ENCODE results near the gene WRAP53. TPM values are rescaled to one million over a fixed set of nuclear protein-coding genes. Genes with fewer than 3 reads are reported as not detected.

WRAP53 gene
- polyA plus RNA-seq, 1 donor (not counting 4 experiments of a cell fraction or from before 2014, with no cell fraction given) = 8.2 TPM

DNA sequence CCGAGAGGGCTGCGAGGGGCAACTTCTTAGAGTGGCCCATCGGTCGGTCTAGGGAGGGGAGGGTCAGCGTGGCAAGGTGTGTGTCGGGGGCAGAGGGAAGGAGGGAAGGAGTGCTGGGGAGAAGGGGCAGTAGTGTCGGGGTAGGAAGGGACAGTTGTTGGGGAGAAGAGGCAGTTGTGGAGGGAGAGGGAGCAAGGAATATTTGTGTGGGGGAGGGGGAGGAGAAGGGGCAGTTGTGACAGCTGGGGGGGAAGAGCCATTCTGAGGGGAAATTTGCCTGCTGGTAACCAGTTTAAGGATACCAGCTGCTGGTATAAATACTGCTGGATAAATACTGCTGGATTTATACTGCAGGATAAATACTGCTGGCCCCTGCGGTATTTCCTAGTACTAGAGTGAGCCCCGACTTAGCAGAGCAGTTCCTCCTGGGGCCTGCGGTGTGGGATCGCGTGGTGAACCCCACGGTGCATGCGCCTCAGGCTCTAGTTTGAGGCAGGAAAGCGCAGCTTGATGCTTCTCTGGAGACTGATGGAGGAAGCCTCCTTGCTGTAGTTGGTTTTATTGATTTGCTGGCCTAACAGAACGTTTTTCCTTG, 29.6 kb downstream of the WRAP53 start:
- Histone ChIP-seq H2AFZ (ENCODE audit: control insufficient read depth, low read length) (peak overlapping the region; percentile 83), H3K36me3 (ENCODE audit: control insufficient read depth in 2 of 2, extremely low read depth in 1 of 2, insufficient read depth in 2 of 2, low read length in 2 of 2) (no peaks in the 10 kb centered on the region), H4K20me1 (ENCODE audit: control insufficient read depth, extremely low read depth, insufficient read depth, low read length) (no peaks in the 10 kb centered on the region), H3K27me3 (ENCODE audit: control insufficient read depth, extremely low read depth, insufficient read depth, low read length) (peaks cover 21% of the 10 kb centered on the region), H3K4me3 (ENCODE audit: control insufficient read depth in 2 of 3, extremely low read depth in 1 of 3, insufficient read depth in 2 of 3, low read depth in 1 of 3, low read length in 3 of 3) (peak overlapping the region; percentile 60 to 91 (median 79)), H3K9me3 (ENCODE audit: control insufficient read depth, low read depth, low read length) (no peaks in the 10 kb centered on the region), H3K4me2 (ENCODE audit: control insufficient read depth, extremely low read depth, insufficient read depth, low read depth, low read length) (peak overlapping the region; percentile 93), H3K4me1 (ENCODE audit: control insufficient read depth, extremely low read depth, insufficient read depth, low read length) (peaks cover 4% of the 10 kb centered on the region), H3K9me1 (ENCODE audit: control insufficient read depth, extremely low read depth, insufficient read depth, low read length) (no peaks in the 10 kb centered on the region), H3K27ac (ENCODE audit: control insufficient read depth, insufficient read depth, low read length) (no peak overlapping the region), H3K9ac (ENCODE audit: control insufficient read depth, extremely low read depth, insufficient read depth, low read length) (peak overlapping the region; percentile 73), H3K79me2 (ENCODE audit: control insufficient read depth, insufficient read depth, low read length) (no peaks in the 10 kb centered on the region)
- DNase-seq (ENCODE audit: low read depth, low spot score) = no peak
- no peak for FAIRE-seq
- dilution Hi-C loops (cut with MboI; ENCODE audit: extremely low pct_ligation_motif_present, low sequenced_read_pairs) = no loop called here
- no peak for TF ChIP-seq EZH2 (IDR thresholded peaks at IDR 0.05; ENCODE audit: low read length)
- TF ChIP-seq, protein P1, sequence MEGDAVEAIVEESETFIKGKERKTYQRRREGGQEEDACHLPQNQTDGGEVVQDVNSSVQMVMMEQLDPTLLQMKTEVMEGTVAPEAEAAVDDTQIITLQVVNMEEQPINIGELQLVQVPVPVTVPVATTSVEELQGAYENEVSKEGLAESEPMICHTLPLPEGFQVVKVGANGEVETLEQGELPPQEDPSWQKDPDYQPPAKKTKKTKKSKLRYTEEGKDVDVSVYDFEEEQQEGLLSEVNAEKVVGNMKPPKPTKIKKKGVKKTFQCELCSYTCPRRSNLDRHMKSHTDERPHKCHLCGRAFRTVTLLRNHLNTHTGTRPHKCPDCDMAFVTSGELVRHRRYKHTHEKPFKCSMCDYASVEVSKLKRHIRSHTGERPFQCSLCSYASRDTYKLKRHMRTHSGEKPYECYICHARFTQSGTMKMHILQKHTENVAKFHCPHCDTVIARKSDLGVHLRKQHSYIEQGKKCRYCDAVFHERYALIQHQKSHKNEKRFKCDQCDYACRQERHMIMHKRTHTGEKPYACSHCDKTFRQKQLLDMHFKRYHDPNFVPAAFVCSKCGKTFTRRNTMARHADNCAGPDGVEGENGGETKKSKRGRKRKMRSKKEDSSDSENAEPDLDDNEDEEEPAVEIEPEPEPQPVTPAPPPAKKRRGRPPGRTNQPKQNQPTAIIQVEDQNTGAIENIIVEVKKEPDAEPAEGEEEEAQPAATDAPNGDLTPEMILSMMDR (optimal IDR thresholded peaks at IDR 0.05 in 1 of 3, IDR thresholded peaks at IDR 0.05 in 1 of 3, conservative IDR thresholded peaks at IDR 0.05 in 1 of 3; ENCODE audit: extremely low read depth in 1 of 3, insufficient read depth in 2 of 3, low read length in 3 of 3) = no peak

DNA sequence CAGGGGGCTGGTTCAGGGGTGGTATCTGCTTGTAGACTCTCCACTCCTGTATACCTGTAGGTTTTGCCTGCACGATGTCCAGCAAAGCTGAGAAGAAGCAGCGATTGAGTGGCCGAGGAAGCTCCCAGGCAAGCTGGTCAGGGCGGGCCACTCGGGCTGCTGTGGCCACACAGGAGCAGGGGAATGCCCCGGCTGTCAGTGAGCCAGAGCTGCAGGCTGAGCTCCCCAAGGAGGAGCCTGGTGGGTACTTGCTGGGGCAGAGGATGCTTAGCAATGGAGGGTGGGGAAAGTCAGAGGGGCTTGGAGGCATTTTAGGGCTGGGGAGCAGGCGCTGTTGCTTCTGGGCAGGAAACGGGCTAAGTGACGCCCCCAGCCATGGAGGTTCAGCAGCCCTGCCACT, 31.4 kb downstream of the WRAP53 start:
- no peak overlapping the region for H2AFZ ChIP-seq (ENCODE audit: control insufficient read depth, low read length)
- no peak for TF ChIP-seq EZH2 (IDR thresholded peaks at IDR 0.05; ENCODE audit: low read length)
- TF ChIP-seq, protein P1 (optimal IDR thresholded peaks at IDR 0.05 in 1 of 3, IDR thresholded peaks at IDR 0.05 in 1 of 3, conservative IDR thresholded peaks at IDR 0.05 in 1 of 3; ENCODE audit: extremely low read depth in 1 of 3, insufficient read depth in 2 of 3, low read length in 3 of 3) = no peak
- no peak overlapping the region for H3K9ac ChIP-seq (ENCODE audit: control insufficient read depth, extremely low read depth, insufficient read depth, low read length)
- H3K4me3 ChIP-seq (ENCODE audit: control insufficient read depth in 2 of 3, extremely low read depth in 1 of 3, insufficient read depth in 2 of 3, low read depth in 1 of 3, low read length in 3 of 3) = no peak overlapping the region
- no peaks in the 10 kb centered on the region for H3K9me3 ChIP-seq (ENCODE audit: control insufficient read depth, low read depth, low read length)
- no peaks in the 10 kb centered on the region for H4K20me1 ChIP-seq (ENCODE audit: control insufficient read depth, extremely low read depth, insufficient read depth, low read length)
- H3K27ac ChIP-seq (ENCODE audit: control insufficient read depth, insufficient read depth, low read length) = no peak overlapping the region
- DNase-seq (ENCODE audit: low read depth, low spot score) = no peak
- no peak overlapping the region for H3K4me2 ChIP-seq (ENCODE audit: control insufficient read depth, extremely low read depth, insufficient read depth, low read depth, low read length)
- H3K9me1 ChIP-seq (ENCODE audit: control insufficient read depth, extremely low read depth, insufficient read depth, low read length) = no peaks in the 10 kb centered on the region
- H3K36me3 ChIP-seq (ENCODE audit: control insufficient read depth in 2 of 2, extremely low read depth in 1 of 2, insufficient read depth in 2 of 2, low read length in 2 of 2) = no peaks in the 10 kb centered on the region
- dilution Hi-C loops (cut with MboI; ENCODE audit: extremely low pct_ligation_motif_present, low sequenced_read_pairs) = no loop called here
- no peak for FAIRE-seq
- H3K79me2 ChIP-seq (ENCODE audit: control insufficient read depth, insufficient read depth, low read length) = no peaks in the 10 kb centered on the region
- H3K4me1 ChIP-seq (ENCODE audit: control insufficient read depth, extremely low read depth, insufficient read depth, low read length) = peaks cover 4% of the 10 kb centered on the region
- peaks cover 21% of the 10 kb centered on the region for H3K27me3 ChIP-seq (ENCODE audit: control insufficient read depth, extremely low read depth, insufficient read depth, low read length)
